Lower lobe of right lung (tissue), 2 donors: ENCODE results near the gene TOM1. TPM values are rescaled to one million over a fixed set of nuclear protein-coding genes. Genes with fewer than 3 reads are reported as not detected.

Experiments used
- ATAC-seq, 2 donors: fragments of 200-7000 bp; cut with Tn5 transposase; one replicate each; pipeline ENCODE4 v1.9.1; 2020 to 2022; ENCODE audit warnings: mild to moderate bottlenecking in 2 of 2, moderate library complexity in 2 of 2
- DNase-seq: peaks from one replicate; pipeline ENCODE4 v3.0.0-alpha.2; 2020
- H3K27ac ChIP-seq: fragments of 200-600 bp; one replicate; pipeline ENCODE4 v1.8.0; 2022
- H3K27me3 ChIP-seq: fragments of 200-600 bp; one replicate; pipeline ENCODE4 v1.8.0; 2022; ENCODE audit warnings: low read depth
- H3K36me3 ChIP-seq: fragments of 200-600 bp; one replicate; pipeline ENCODE4 v1.8.0; 2022; ENCODE audit warnings: mild to moderate bottlenecking
- H3K4me1 ChIP-seq: fragments of 200-600 bp; one replicate; pipeline ENCODE4 v1.8.0; 2022
- H3K4me3 ChIP-seq: fragments of 200-600 bp; one replicate; pipeline ENCODE4 v1.8.0; 2022; ENCODE audit warnings: mild to moderate bottlenecking
- H3K9me3 ChIP-seq: fragments of 200-600 bp; one replicate; pipeline ENCODE4 v1.8.0; 2022
- intact Hi-C: fragments of 100-400 bp; cut with DNase I; formaldehyde crosslinking; loops from one replicate; pipeline ENCODE4 v1.11.0; 2022
- total RNA-seq: library from RNA; stranded (reverse); fragmentation: NEBNext Ultra II Directional; extraction: Animal tissue kit (Norgen Biotek cat#: 25700); gene quantifications from one replicate; pipeline ENCODE4 v1.2.1, GENCODE V29; 2021
- TF ChIP-seq, protein P1 (sequence below): fragments of 200-600 bp; IDR thresholded peaks from one replicate; pipeline ENCODE4 v1.8.0; 2022; ENCODE audit warnings: antibody characterized with exemption, mild to moderate bottlenecking
- donor health status: DM: no; HTN: yes; CAD: no; lungs with severe emphysema.

The TOM1 gene
- total RNA-seq, 1 donor from 2014 or later = 70.3 TPM

DNA sequence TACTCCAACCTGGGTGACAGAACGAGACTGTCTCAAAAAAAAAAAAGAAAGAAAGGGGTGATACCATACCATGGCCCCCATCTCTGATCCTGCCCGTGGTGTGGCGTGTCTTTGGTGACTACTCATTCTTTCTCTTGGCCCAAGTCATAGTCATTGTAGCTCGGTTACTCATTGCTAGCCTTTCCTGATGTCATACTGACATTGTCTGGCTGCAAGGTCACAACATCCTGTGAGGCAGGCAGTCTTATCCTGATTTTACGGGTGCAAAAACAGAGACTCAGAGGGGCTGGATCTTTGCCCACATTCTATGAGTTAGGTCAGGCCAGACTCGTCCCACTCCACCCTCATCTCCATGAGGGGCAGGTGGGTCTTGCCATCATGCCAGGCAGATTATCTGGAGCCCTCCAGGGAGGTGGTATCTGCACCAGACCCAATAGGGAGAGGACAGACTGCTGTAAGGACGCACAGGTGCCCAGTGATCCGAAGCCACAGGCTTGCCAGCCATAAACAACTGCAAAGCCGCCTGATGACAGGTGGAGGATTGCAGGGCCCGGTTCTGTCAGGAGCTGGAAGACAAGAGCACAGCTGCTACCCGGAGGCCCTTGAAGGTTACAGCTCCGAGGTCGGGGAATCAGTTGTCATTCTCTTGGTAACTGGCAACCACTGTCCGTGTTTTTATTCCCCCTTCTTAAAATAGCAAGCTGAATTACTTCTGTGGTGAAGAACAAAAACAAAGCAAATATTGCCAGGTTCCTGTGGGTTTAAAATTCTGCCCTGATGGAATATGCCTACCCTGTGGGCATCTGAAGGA, 13.8 kb downstream of the TOM1 start:
- TF ChIP-seq, protein P1, sequence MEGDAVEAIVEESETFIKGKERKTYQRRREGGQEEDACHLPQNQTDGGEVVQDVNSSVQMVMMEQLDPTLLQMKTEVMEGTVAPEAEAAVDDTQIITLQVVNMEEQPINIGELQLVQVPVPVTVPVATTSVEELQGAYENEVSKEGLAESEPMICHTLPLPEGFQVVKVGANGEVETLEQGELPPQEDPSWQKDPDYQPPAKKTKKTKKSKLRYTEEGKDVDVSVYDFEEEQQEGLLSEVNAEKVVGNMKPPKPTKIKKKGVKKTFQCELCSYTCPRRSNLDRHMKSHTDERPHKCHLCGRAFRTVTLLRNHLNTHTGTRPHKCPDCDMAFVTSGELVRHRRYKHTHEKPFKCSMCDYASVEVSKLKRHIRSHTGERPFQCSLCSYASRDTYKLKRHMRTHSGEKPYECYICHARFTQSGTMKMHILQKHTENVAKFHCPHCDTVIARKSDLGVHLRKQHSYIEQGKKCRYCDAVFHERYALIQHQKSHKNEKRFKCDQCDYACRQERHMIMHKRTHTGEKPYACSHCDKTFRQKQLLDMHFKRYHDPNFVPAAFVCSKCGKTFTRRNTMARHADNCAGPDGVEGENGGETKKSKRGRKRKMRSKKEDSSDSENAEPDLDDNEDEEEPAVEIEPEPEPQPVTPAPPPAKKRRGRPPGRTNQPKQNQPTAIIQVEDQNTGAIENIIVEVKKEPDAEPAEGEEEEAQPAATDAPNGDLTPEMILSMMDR = no peak
- no peaks in the 10 kb centered on the region for H3K9me3 ChIP-seq
- no peaks in the 10 kb centered on the region for H3K27me3 ChIP-seq
- H3K4me1 ChIP-seq = peaks cover 51% of the 10 kb centered on the region
- intact Hi-C loops = no loop called here
- peaks cover 41% of the 10 kb centered on the region for H3K36me3 ChIP-seq
- DNase-seq (no peak), ATAC-seq (peak in 1 of 2 donors; percentile 28)
- H3K27ac ChIP-seq = peak overlapping the region; percentile 26
- H3K4me3 ChIP-seq = no peak overlapping the region

DNA sequence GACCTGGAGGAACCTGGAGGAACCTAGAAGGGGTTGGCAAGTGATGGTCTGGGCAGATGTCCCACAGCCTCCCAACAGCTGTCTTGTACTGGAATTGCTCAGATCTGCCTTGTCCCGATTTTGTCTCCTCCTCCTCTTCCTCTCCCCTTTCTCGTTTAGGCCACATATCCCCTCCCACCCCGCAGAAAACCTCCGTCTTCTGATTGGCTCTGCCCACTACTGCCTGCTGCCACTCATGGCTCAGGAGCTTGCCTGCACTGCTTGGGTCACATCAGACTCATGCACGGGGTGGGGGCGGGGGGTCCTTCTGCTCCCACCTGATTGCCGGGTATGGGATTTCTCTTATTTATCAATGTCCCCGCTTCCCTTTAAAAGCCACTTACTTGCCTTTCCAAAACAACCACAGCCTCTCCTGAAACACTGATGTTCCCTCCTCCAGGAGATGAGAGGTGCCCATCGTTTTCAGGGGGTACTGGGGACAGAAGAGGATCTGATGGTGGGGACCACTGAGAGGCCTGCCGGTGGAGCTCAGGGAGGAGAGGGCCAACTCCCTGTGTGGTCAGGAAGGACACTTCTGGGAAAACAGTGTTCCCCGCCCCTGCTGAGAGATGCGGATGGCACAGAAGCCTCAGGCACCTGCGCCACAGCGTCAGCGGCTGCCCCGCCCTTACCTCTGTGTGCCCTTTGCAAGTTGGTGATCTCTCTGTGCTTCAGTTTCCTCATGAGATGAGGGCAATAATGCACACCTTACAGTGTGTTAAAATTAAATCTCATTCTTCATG, 14.7 kb downstream of the TOM1 start:
- DNase-seq = no peak
- H3K9me3 ChIP-seq = no peaks in the 10 kb centered on the region
- TF ChIP-seq, protein P1 = no peak
- H3K4me3 ChIP-seq = no peak overlapping the region
- intact Hi-C loops = no loop called here
- H3K36me3 ChIP-seq = peaks cover 49% of the 10 kb centered on the region
- ATAC-seq = no peak
- H3K27me3 ChIP-seq = no peaks in the 10 kb centered on the region
- H3K27ac ChIP-seq = no peak overlapping the region
- peaks cover 46% of the 10 kb centered on the region for H3K4me1 ChIP-seq

DNA sequence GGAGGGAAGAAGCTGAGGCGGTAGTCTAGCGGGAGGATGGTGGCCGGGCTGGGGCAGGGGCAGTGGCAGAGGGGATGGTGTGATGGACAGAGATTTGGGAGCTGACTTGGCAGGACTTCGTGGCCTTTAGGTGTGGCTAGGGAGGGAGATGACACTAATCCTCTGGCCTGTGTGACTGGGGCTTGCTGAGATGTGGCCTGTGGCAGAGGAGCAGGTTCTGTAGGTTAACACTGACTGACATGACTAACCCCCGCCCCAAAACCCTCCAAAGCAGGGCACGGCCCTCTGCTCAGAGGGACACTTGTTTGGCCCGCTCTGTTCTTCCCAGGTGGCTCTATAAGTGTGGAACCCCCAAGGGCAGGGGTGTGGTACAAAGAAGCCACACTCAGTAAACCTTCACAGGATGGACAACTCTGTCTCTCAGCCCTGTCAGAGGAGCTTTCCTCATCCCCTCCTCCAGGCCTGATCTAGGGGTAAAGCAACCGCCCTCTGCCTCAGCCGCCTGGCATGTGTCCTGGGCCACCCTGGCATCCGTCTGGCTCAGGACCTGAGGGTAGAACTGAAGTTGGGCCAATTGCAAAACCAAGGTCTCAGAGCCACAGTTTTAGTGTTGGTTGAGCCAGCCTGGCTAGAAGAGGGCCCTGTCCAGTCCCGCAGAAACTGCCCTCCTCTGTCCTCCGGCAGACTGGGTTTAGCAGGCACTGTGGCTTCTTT, 15.6 kb downstream of the TOM1 start:
- Histone ChIP-seq H3K4me1 (peaks cover 46% of the 10 kb centered on the region), H3K27me3 (no peaks in the 10 kb centered on the region), H3K27ac (no peak overlapping the region), H3K4me3 (no peak overlapping the region), H3K36me3 (peaks cover 59% of the 10 kb centered on the region), H3K9me3 (no peaks in the 10 kb centered on the region)
- DNase-seq = no peak
- intact Hi-C loops = no loop called here
- peak in 1 of 2 donors; percentile 4 for ATAC-seq
- TF ChIP-seq, protein P1 = no peak

DNA sequence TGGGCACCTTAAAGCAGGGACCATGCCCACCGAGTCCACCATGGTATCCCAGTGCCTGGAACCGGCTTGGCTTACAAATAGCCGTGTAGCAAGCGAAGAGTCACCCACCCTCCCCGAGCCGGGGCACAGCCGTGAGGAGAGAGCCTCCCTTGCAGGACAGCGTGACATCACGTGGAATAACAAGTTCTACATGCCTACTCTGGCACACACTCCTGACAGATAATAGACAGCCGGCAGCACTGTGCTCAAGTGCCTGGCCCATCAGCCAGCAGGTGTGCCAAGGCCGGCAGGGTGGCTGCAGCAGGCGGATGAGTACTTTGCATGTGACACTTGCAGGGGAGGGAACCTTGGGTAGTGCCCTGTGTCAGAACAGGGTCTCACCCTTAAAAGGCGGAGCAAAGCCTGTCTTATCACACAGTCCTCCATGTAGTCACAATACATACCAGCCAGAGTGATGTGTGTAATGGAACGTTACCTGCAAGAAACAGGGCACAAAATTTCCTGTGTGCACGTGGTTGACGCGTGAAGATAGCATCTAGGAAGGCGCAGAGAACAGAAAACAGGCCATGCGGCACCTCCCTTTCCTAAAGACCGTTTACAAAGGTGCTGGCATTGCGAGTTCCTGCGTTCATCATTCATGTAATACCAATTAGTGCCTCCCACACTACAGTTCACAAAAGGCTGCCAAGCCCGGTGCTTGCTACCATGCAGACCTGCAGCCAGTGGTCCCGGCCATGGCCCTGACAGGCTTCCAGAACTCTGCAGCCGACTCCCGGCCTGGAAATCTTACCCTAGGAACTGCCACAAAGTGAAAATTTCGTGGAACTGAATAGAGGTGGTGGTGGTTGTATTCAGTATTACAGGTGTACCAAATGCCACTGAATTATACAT, 16.4 kb downstream of the TOM1 start:
- intact Hi-C loops = no loop called here
- ATAC-seq (peak in 1 of 2 donors; percentile 16), DNase-seq (no peak)
- Histone ChIP-seq H3K4me1 (peaks cover 40% of the 10 kb centered on the region), H3K27me3 (no peaks in the 10 kb centered on the region), H3K4me3 (no peak overlapping the region), H3K36me3 (peaks cover 61% of the 10 kb centered on the region), H3K27ac (no peak overlapping the region), H3K9me3 (no peaks in the 10 kb centered on the region)
- TF ChIP-seq, protein P1 = no peak
